ENCODE results near the gene MLLT3. TPM values are rescaled to one million over a fixed set of nuclear protein-coding genes. Genes with fewer than 3 reads are reported as not detected.

Gene MLLT3
- total and polyA plus RNA-seq, 2 of the 13 experiments (the other 11 are each of a cell fraction or from before 2014, with no cell fraction given): 12.3 to 12.6 TPM

DNA sequence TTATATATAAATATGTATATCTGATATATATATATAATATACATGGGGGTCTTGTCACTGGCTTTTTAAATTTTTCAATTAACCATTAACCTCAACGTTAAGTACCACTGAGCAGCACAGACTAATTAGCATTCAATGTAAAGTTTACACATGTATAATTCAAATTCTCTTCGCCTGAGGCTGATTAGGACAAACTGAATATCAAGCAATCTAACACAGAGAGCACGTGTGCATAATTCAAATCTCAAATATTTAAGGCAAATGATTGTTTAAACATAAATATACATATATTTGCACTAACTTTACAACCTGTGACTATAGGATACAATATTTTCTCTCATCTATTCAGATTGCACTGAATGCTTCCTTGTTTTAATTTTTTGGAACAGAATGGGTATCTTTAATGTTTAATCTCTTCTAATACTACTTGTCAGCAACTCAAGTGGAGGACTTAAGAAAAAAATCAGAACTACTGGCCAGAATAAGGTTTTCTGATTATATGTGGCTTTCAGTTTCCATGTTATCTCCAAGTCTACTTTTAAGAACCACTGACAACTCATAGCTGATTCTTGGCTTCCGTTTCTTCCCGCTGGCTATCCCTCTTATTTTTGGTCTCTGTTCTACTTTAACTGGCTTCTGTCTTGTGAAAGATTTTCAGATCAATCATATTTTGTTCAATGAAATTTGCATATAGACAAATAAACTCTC, 204.8 kb downstream of the MLLT3 start (continued):
- TF ChIP-seq, protein P1, sequence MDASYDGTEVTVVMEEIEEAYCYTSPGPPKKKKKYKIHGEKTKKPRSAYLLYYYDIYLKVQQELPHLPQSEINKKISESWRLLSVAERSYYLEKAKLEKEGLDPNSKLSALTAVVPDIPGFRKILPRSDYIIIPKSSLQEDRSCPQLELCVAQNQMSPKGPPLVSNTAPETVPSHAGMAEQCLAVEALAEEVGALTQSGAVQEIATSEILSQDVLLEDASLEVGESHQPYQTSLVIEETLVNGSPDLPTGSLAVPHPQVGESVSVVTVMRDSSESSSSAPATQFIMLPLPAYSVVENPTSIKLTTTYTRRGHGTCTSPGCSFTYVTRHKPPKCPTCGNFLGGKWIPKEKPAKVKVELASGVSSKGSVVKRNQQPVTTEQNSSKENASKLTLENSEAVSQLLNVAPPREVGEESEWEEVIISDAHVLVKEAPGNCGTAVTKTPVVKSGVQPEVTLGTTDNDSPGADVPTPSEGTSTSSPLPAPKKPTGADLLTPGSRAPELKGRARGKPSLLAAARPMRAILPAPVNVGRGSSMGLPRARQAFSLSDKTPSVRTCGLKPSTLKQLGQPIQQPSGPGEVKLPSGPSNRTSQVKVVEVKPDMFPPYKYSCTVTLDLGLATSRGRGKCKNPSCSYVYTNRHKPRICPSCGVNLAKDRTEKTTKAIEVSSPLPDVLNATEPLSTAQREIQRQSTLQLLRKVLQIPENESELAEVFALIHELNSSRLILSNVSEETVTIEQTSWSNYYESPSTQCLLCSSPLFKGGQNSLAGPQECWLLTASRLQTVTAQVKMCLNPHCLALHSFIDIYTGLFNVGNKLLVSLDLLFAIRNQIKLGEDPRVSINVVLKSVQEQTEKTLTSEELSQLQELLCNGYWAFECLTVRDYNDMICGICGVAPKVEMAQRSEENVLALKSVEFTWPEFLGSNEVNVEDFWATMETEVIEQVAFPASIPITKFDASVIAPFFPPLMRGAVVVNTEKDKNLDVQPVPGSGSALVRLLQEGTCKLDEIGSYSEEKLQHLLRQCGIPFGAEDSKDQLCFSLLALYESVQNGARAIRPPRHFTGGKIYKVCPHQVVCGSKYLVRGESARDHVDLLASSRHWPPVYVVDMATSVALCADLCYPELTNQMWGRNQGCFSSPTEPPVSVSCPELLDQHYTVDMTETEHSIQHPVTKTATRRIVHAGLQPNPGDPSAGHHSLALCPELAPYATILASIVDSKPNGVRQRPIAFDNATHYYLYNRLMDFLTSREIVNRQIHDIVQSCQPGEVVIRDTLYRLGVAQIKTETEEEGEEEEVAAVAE (CRISPR knock-in tag; IDR thresholded peaks at IDR 0.05; ENCODE audit: borderline replicate concordance): no peak
- TF ChIP-seq, protein P2, sequence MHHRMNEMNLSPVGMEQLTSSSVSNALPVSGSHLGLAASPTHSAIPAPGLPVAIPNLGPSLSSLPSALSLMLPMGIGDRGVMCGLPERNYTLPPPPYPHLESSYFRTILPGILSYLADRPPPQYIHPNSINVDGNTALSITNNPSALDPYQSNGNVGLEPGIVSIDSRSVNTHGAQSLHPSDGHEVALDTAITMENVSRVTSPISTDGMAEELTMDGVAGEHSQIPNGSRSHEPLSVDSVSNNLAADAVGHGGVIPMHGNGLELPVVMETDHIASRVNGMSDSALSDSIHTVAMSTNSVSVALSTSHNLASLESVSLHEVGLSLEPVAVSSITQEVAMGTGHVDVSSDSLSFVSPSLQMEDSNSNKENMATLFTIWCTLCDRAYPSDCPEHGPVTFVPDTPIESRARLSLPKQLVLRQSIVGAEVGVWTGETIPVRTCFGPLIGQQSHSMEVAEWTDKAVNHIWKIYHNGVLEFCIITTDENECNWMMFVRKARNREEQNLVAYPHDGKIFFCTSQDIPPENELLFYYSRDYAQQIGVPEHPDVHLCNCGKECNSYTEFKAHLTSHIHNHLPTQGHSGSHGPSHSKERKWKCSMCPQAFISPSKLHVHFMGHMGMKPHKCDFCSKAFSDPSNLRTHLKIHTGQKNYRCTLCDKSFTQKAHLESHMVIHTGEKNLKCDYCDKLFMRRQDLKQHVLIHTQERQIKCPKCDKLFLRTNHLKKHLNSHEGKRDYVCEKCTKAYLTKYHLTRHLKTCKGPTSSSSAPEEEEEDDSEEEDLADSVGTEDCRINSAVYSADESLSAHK (CRISPR knock-in tag; IDR thresholded peaks at IDR 0.05; ENCODE audit: borderline replicate concordance): no peak
- TF ChIP-seq TSC22D2 (CRISPR knock-in tag; IDR thresholded peaks at IDR 0.05; ENCODE audit: borderline replicate concordance) (no peak), NFIC (IDR thresholded peaks at IDR 0.05; ENCODE audit: low read length) (no peak), ZNF441 (CRISPR knock-in tag; IDR thresholded peaks at IDR 0.05; ENCODE audit: borderline replicate concordance) (no peak)

DNA sequence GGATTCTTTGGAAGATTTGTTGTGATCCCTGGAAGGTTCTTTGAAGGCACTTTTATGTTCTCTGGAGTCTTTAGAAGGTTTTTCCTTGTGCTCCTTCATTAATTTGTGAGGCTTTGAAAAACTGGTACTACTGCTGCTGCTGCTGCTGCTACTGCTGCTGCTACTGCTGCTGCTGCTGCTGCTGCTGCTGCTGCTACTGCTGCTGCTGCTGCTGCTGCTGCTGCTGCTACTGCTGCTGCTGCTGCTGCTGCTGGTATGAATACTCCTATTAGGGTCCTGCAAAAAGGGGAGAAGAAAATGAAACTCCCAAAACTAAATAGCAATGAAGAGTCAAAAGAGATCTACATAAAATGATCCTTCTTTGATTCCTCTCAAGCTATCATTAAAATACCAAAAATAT, 208.1 kb downstream of the MLLT3 start:
- FAIRE-seq: no peak
- TF ChIP-seq ZNF124 (CRISPR knock-in tag; IDR thresholded peaks at IDR 0.05) (no peak), HNRNPH1 (optimal IDR thresholded peaks at IDR 0.05; ENCODE audit: low read depth, low read length) (no peak), PHB2 (IDR thresholded peaks at IDR 0.05; ENCODE audit: partially characterized antibody) (no peak), SUZ12 (IDR thresholded peaks at IDR 0.05; ENCODE audit: low read depth, low read length) (no peak), ZFP36 (IDR thresholded peaks at IDR 0.05; ENCODE audit: borderline replicate concordance, low read depth, low read length, partially characterized antibody) (no peak), ZFP90 (CRISPR knock-in tag; IDR thresholded peaks at IDR 0.05; ENCODE audit: borderline replicate concordance) (no peak), ZNF33B (CRISPR knock-in tag; IDR thresholded peaks at IDR 0.05) (no peak), ZNF430 (CRISPR knock-in tag; IDR thresholded peaks at IDR 0.05) (no peak)
- TF ChIP-seq, protein P3, sequence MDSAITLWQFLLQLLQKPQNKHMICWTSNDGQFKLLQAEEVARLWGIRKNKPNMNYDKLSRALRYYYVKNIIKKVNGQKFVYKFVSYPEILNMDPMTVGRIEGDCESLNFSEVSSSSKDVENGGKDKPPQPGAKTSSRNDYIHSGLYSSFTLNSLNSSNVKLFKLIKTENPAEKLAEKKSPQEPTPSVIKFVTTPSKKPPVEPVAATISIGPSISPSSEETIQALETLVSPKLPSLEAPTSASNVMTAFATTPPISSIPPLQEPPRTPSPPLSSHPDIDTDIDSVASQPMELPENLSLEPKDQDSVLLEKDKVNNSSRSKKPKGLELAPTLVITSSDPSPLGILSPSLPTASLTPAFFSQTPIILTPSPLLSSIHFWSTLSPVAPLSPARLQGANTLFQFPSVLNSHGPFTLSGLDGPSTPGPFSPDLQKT (CRISPR knock-in tag; IDR thresholded peaks at IDR 0.05; ENCODE audit: borderline replicate concordance): no peak

More for the DNA sequence above, 208.1 kb downstream of the MLLT3 start:
- DNase-seq (ENCODE audit: low spot score) (no peak), ATAC-seq (no peak)
- Histone ChIP-seq H3K36me3 (replicated peaks in 1 of 2; ENCODE audit: control insufficient read depth in 1 of 2, insufficient read depth in 2 of 2, low read length in 2 of 2) (no peaks in the 10 kb centered on the region), H2AFZ (ENCODE audit: low read length) (no peak overlapping the region), H3K4me3 (replicated peaks in 1 of 3; ENCODE audit: insufficient read depth in 1 of 3, low read depth in 2 of 3, low read length in 3 of 3) (no peak overlapping the region), H3K4me2 (ENCODE audit: low read depth, low read length) (no peak overlapping the region), H3K27ac (ENCODE audit: extremely low read length, insufficient read depth, low read length) (no peak overlapping the region), H3K9ac (ENCODE audit: insufficient read depth, low read depth, low read length) (no peak overlapping the region), H3K9me3 (ENCODE audit: low read length) (no peaks in the 10 kb centered on the region), H3K4me1 (ENCODE audit: insufficient read depth, low read length) (no peaks in the 10 kb centered on the region), H4K20me1 (ENCODE audit: insufficient read depth, low read length) (no peaks in the 10 kb centered on the region), H3K27me3 (ENCODE audit: control insufficient read depth in 1 of 2, insufficient read depth in 2 of 2, low read length in 2 of 2) (no peaks in the 10 kb centered on the region), H3K79me2 (ENCODE audit: insufficient read depth, low read length) (no peaks in the 10 kb centered on the region)
- POLR2A ChIA-PET: no interaction called here
- intact Hi-C loops (cut with micrococcal nuclease; ENCODE audit: unreplicated experiment) (no loop called here), in situ Hi-C loops (cut with HindIII; ENCODE audit: extremely low pct_ligation_motif_present, low pct_unique_long_range_greater_than_20kb) (no loop called here)
- BruUV-seq (replicated peaks): no TSS peak
- CTCF ChIA-PET (ENCODE audit: low intra/inter-chr PET ratio, low total read pairs): no interaction called here

Data from HepG2 (cell line).